GM06990 (cell line): ENCODE measurements around the gene SETD3.

Experiments used
- DNase-seq: peaks from one replicate; pipeline ENCODE4 v3.0.0-alpha.2; 2011; ENCODE audit not compliant: insufficient read length; ENCODE audit errors: extremely low read depth
- H3K27me3 ChIP-seq: replicated peaks from 2 replicates; pipeline ENCODE4 v1.6.0; 2011; ENCODE audit warnings: low read length; ENCODE audit not compliant: control insufficient read depth, insufficient read depth
- H3K36me3 ChIP-seq: 2 replicates; pipeline ENCODE4 v1.5.1; 2011; ENCODE audit warnings: low read length; ENCODE audit not compliant: control insufficient read depth, insufficient read depth
- H3K4me3 ChIP-seq: replicated peaks from 2 replicates; pipeline ENCODE4 v1.5.1; 2011; ENCODE audit warnings: low read depth, mild to moderate bottlenecking, control low read depth, low read length
- TF ChIP-seq, protein P1 (sequence below): IDR thresholded peaks from 2 replicates; pipeline ENCODE4 v1.5.1; 2011; ENCODE audit warnings: low read length, control low read depth, mild to moderate bottlenecking, inconsistent platforms; ENCODE audit not compliant: insufficient read depth, poor library complexity, severe bottlenecking

Gene SETD3

DNA sequence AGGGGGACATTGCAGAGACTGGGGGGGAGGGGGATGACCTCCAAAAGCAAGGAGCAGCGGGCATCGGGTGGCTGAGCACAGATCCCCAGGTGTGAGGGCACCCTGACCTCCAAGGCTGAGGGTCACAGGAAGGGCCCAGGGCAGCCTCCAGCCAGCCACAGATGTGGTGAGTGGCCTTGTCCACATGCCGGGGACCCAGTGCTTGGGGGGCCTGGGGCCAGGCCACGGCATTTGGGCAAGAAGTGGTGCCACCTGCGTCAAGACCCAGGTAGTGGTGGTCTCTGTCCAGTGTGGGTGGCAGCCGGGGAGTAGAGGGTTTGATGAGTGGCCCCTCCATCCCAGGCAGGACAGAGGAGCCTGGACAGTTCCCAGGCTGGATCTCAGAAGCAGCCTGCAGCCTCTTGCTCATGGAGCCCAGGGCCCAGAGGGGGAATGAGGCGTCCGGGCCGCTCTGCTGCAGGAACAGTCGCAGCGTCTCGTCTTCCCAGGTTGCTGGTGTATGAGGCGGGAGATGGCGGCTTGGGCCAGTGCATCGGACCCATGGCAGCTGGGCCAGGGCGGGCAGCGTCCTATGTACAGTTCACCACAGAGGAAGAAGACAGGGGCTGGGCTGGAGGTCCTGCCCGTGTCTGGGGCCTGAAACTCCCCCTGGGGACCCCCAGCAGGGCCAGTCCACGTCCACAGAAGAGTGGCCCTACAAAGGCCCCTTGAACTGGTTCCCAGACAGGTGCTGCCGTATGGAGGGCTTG is 34.1 kb upstream of the SETD3 start:
- Histone ChIP-seq H3K4me3 (no peak overlapping the region), H3K27me3 (no peaks in the 10 kb centered on the region), H3K36me3 (peaks cover 6% of the 10 kb centered on the region)
- no peak for DNase-seq
- TF ChIP-seq, protein P1, sequence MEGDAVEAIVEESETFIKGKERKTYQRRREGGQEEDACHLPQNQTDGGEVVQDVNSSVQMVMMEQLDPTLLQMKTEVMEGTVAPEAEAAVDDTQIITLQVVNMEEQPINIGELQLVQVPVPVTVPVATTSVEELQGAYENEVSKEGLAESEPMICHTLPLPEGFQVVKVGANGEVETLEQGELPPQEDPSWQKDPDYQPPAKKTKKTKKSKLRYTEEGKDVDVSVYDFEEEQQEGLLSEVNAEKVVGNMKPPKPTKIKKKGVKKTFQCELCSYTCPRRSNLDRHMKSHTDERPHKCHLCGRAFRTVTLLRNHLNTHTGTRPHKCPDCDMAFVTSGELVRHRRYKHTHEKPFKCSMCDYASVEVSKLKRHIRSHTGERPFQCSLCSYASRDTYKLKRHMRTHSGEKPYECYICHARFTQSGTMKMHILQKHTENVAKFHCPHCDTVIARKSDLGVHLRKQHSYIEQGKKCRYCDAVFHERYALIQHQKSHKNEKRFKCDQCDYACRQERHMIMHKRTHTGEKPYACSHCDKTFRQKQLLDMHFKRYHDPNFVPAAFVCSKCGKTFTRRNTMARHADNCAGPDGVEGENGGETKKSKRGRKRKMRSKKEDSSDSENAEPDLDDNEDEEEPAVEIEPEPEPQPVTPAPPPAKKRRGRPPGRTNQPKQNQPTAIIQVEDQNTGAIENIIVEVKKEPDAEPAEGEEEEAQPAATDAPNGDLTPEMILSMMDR, result no peak

DNA sequence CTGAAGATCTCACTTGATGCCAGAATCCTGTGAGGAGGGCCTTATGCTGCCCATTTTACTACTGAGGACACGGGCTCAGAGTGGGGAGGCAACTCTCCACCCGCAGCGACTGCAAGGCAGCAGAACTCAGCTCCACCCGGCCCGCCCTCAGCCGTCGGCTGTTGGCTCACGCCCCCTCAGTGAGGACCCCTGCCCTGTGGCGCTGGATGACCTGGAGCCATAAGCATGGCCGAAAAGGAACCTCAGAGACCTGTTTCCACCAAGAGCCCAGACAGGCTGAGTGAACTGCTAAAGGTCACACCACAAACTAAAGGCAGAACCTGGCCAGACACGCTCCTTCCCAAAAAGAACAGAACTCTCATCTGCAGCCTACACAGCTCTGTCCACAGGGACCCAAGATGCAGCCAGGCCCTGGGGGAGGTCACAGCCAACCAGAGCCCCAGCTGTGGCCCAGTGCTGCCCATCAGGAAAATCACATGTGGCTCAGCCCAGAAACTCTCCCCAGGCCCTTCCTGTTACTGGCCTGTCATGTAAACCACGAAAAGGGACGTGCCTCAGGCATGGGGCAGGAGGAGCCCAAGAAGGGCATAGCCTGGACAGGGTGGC is 33.4 kb upstream of the SETD3 start:
- Histone ChIP-seq H3K36me3 (peaks cover 10% of the 10 kb centered on the region), H3K4me3 (no peak overlapping the region), H3K27me3 (no peaks in the 10 kb centered on the region)
- TF ChIP-seq, protein P1, result no peak
- DNase-seq, result no peak

DNA sequence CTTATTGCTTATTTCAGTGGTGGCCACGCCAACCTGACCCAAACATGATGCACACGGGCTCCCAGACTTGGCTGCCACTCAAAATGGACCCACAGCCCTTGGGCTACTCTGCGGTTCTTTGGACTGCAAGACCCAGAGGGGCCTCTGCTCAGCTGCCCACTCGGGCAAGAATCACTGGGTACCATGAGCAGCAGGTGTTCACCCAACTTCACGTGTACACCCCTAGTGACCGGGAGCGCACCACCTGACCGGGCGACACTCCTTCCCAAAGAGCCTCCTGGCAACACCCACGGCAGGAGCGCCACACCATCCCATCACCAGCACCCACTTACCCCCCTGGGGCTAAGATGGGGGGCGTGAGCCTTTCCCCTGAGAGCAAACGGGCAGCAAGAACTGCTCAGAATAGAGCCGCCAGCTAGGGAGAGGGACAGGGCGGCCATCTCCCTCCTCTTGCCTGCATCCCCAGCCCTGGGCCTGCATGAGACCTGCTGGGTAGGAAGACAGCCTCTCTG is 32.6 kb upstream of the SETD3 start:
- no peak for DNase-seq
- H3K27me3 ChIP-seq, result no peaks in the 10 kb centered on the region
- H3K36me3 ChIP-seq, result peaks cover 16% of the 10 kb centered on the region
- no peak overlapping the region for H3K4me3 ChIP-seq
- TF ChIP-seq, protein P1, result no peak

DNA sequence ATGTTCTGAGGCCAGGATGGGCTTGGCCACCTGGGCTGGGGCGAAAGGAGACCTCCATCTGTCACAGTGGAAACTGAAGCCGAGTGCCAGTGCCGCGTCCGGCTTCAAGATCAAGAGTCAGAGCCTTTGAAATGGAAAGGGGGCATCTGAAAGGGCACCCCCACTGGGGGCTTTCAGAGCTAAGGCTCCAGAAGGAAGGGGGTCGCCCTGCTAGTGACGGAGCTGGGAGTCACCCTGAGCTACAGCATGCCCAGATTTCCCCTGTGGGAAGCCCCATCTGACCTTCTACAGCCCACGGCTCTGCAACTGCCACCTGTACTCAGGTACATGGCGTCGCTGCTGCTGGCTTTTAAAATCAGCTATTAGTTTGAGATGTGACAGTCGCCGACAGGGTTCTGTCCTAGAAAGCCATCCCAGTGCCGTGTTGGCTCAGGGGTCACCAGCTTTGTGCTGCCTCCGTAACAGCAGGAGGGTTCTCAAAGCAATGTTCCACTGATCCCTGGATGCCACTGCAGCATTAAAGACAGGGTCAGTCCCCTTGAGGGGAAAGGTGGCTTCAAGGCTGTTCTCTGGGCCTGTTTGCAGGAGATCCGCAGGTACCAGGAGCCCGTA is 32.0 kb upstream of the SETD3 start:
- H3K4me3 ChIP-seq, result no peak overlapping the region
- peaks cover 21% of the 10 kb centered on the region for H3K36me3 ChIP-seq
- TF ChIP-seq, protein P1, result no peak
- H3K27me3 ChIP-seq, result no peaks in the 10 kb centered on the region
- DNase-seq, result no peak

DNA sequence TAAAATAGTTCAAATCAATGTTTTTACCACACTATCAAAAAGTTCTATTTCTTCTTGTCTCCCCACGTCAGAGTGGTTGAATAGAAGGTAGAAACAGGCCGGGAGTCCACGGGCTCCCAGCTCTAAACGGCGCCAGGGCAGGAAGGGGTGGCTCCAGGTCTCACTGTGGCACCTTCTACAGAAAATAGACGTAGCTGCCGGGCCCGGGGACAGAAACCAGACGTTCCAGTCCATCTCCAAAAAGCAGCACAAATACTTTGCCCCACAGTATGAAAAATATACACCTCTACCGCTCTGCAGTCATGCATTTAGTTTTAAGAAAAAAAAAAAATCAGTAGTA is 31.4 kb upstream of the SETD3 start:
- DNase-seq, result no peak
- Histone ChIP-seq H3K36me3 (peaks cover 23% of the 10 kb centered on the region), H3K4me3 (no peak overlapping the region), H3K27me3 (no peaks in the 10 kb centered on the region)
- TF ChIP-seq, protein P1, result no peak
